ENCODE results near the gene PCDHB11. TPM values are rescaled to one million over a fixed set of nuclear protein-coding genes. Genes with fewer than 3 reads are reported as not detected.
A peak's percentile ranks its signal among the peaks of the same experiment; 100 is the strongest.
"Not testable (repeated sequence)": the region's sequence is repeated elsewhere in the genome, so short reads cannot be mapped to it uniquely, and the experiment has no call there.

The PCDHB11 gene
- total RNA-seq, 4 donors from 2014 or later, result 0.99 to 5.4 (median 3.0) TPM

DNA sequence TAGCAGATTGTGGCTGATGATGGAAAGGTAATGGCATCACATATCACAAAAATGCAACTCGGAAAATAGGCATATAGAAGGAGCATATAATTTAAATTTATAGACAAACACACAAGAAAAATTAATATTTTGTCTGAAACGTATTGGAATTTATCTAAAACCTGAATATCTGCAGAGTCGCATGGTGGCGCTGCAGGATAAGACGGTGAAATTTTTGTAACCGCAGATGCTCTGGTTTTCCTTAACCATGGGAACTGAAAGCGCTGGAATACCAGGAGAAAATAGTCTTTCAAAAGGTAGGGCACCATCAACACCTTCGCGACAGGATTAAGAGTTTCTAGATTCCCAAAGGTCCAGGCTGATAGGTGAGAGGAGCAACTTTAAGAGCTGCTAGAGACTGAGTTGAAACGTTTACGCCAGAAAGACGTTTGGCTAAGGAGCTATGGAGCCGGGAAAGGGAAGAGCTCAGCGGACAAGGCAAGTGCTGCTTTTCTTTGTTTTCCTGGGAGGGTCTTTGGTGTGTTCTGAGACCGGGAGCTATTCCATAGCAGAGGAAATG is 34.8 kb downstream of the PCDHB11 start:
- Histone ChIP-seq H3K4me3 (peak overlapping the region; percentile 11 to 34), H3K9me3 (peaks cover 6 to 97% (median 11%) of the 10 kb centered on the region in 3 donors), H3K4me1 (no peaks in the 10 kb centered on the region), H3K27ac (no peak overlapping the region), H3K36me3 (peaks cover 0 to 15% of the 10 kb centered on the region in 2 donors), H3K27me3 (peaks cover 23% of the 10 kb centered on the region)
- no peak for TF ChIP-seq POLR2AphosphoS5 (IDR thresholded peaks at IDR 0.05)
- no peak for TF ChIP-seq EP300 (IDR thresholded peaks at IDR 0.05)
- peak in 1 of 4 experiments; percentile 38 for TF ChIP-seq CTCF (IDR thresholded peaks at IDR 0.05)
- no peak for ATAC-seq
- 5 to 6% methylated on average over 12 to 15 of the region's 15 CpGs for WGBS, 2 donors (ENCODE audit: low coverage in 1 of 2)

- peaks cover 25% of the 10 kb centered on the region for H3K27me3 ChIP-seq
- H3K27ac ChIP-seq, ATAC-seq, H3K4me3 ChIP-seq, H3K4me1 ChIP-seq: not testable (repeated sequence)
- WGBS, 2 donors (ENCODE audit: low coverage in 1 of 2), result no CpG with 5 or more reads among the region's 40 CpGs
- H3K36me3 ChIP-seq, result peaks cover 0 to 13% of the 10 kb centered on the region in 2 donors
- H3K9me3 ChIP-seq, result peaks cover 6 to 100% (median 9%) of the 10 kb centered on the region in 3 donors
These were observed 36.5 kb downstream of the PCDHB11 start for GRCh38 chr5:141235922-141236321.

DNA sequence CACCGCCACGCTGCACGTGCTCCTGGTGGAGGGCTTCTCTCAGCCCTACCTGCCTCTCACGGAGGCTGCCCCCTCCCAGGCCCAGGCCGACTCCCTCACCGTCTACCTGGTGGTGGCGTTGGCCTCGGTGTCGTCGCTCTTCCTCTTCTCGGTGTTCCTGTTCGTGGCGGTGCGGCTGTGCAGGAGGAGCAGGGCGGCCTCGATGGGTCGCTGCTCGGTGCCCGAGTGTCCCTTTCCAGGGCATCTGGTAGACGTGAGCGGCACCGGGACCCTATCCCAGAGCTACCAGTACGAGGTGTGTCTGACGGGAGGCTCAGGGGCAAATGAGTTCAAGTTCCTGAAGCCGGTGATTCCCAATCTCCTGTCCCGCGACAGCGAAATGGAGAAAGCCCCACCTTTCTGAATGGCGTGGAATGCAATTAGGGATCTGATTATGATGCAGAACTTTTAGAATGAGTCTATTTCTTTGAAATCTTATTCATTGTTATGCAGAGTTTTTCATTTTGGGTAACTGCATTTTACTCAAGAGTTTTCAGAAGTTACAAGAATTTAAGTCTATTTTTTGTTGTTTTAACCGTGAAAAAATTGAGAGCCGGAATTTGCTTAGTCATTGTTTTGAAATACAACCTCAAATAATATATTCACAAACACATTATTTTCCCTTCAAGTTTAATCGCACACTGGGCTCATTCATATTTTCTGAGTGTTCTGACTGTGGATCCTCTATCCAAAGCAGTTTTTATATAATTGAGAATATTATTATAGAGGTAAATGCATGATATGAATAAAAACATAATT is 37.3 kb downstream of the PCDHB11 start:
- 12 to 39% methylated on average over 7 to 10 of the region's 32 CpGs for WGBS, 2 donors (ENCODE audit: low coverage in 1 of 2)
- H3K9me3 ChIP-seq, result peaks cover 6 to 100% (median 11%) of the 10 kb centered on the region in 3 donors
- no peak overlapping the region for H3K4me3 ChIP-seq
- H3K27me3 ChIP-seq, result peaks cover 32% of the 10 kb centered on the region
- peaks cover 0 to 11% of the 10 kb centered on the region in 2 donors for H3K36me3 ChIP-seq
- no peaks in the 10 kb centered on the region for H3K4me1 ChIP-seq
- no peak overlapping the region for H3K27ac ChIP-seq
- no peak for ATAC-seq
- TF ChIP-seq EP300 (IDR thresholded peaks at IDR 0.05) (no peak), POLR2AphosphoS5 (IDR thresholded peaks at IDR 0.05) (no peak), CTCF (IDR thresholded peaks at IDR 0.05) (no peak), POLR2A (IDR thresholded peaks at IDR 0.05) (no peak)

- Histone ChIP-seq H3K4me3 (no peak overlapping the region), H3K4me1 (no peaks in the 10 kb centered on the region), H3K27me3 (peaks cover 15% of the 10 kb centered on the region), H3K9me3 (peaks cover 4 to 100% (median 7%) of the 10 kb centered on the region in 3 donors), H3K27ac (no peak overlapping the region), H3K36me3 (peaks cover 0 to under 1% of the 10 kb centered on the region in 2 donors)
- no peak for TF ChIP-seq EP300 (IDR thresholded peaks at IDR 0.05)
- TF ChIP-seq POLR2AphosphoS5 (IDR thresholded peaks at IDR 0.05), result no peak
- TF ChIP-seq CTCF (IDR thresholded peaks at IDR 0.05), result no peak
- no peak for TF ChIP-seq POLR2A (IDR thresholded peaks at IDR 0.05)
- WGBS, 2 donors (ENCODE audit: low coverage in 1 of 2), result 15% methylated on average over 4 of the region's 43 CpGs; no CpG with 5 or more reads in 1 of the 2 donors
- no peak for ATAC-seq
These were observed 42.1 kb downstream of the PCDHB11 start for GRCh38 chr5:141241496-141241895.

- no peak for ATAC-seq
- peak within 1 kb of the TSS; percentile 18 to 29 for H3K4me3 ChIP-seq
- H3K36me3 ChIP-seq, result peaks cover 0 to 13% of the 10 kb centered on the region in 2 donors
- TF ChIP-seq POLR2AphosphoS5 (IDR thresholded peaks at IDR 0.05) (no peak), EP300 (IDR thresholded peaks at IDR 0.05) (no peak), POLR2A (IDR thresholded peaks at IDR 0.05) (no peak), CTCF (IDR thresholded peaks at IDR 0.05) (peak in 2 of 4 experiments; percentile 16 to 35)
- peak within 1 kb of the TSS in 1 of 4 donors; percentile 31 for H3K27ac ChIP-seq
- peaks cover 9 to 100% (median 11%) of the 10 kb centered on the region in 3 donors for H3K9me3 ChIP-seq
- WGBS, 2 donors (ENCODE audit: low coverage in 1 of 2), result 3 to 8% methylated on average over 6 to 16 of the region's 16 CpGs
- peaks cover 10% of the 10 kb centered on the region for H3K27me3 ChIP-seq
- no peaks in the 10 kb centered on the region for H3K4me1 ChIP-seq
These were observed 45.9 kb downstream of the PCDHB11 start, which contains the start of gene PCDHB15 for GRCh38 chr5:141245250-141245717. TSS of gene PCDHB15 (plus strand) at chr5:141245395. CDS start at chr5:141245579, 184 bp downstream.

DNA sequence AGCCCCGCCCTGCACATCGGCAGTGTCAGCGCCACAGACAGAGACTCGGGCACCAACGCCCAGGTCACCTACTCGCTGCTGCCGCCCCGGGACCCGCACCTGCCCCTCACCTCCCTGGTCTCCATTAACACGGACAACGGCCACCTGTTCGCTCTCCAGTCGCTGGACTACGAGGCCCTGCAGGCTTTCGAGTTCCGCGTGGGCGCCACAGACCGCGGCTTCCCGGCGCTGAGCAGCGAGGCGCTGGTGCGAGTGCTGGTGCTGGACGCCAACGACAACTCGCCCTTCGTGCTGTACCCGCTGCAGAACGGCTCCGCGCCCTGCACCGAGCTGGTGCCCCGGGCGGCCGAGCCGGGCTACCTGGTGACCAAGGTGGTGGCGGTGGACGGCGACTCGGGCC is 47.5 kb downstream of the PCDHB11 start:
- H3K36me3 ChIP-seq, result peaks cover 0 to 18% of the 10 kb centered on the region in 2 donors
- H3K9me3 ChIP-seq, result peaks cover 7 to 100% (median 9%) of the 10 kb centered on the region in 3 donors
- H3K4me1 ChIP-seq, H3K27ac ChIP-seq, ATAC-seq, H3K4me3 ChIP-seq, H3K27me3 ChIP-seq: not testable (repeated sequence)
- 49% methylated on average over 12 of the region's 42 CpGs; no CpG with 5 or more reads in 1 of the 2 donors for WGBS, 2 donors (ENCODE audit: low coverage in 1 of 2)

DNA sequence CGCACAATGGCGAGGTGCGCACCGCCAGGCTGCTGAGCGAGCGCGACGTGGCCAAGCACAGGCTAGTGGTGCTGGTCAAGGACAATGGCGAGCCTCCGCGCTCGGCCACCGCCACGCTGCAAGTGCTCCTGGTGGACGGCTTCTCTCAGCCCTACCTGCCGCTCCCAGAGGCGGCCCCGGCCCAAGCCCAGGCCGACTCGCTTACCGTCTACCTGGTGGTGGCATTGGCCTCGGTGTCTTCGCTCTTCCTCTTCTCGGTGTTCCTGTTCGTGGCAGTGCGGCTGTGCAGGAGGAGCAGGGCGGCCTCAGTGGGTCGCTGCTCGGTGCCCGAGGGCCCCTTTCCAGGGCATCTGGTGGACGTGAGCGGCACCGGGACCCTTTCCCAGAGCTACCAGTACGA is 48.0 kb downstream of the PCDHB11 start:
- not testable (repeated sequence) for ATAC-seq, H3K4me3 ChIP-seq, H3K27ac ChIP-seq, H3K27me3 ChIP-seq, H3K4me1 ChIP-seq
- Histone ChIP-seq H3K9me3 (peaks cover 6 to 100% (median 9%) of the 10 kb centered on the region in 3 donors), H3K36me3 (peaks cover 0 to 18% of the 10 kb centered on the region in 2 donors)
- WGBS, 2 donors (ENCODE audit: low coverage in 1 of 2), result 32 to 80% methylated on average over 1 to 5 of the region's 34 CpGs
